ENCODE results near the gene CDK14.

Gene CDK14

GRCh38 chr7:90671571-90671970 is 75.5 kb downstream of the CDK14 start:
- TF ChIP-seq TCF12 (IDR thresholded peaks at IDR 0.05; ENCODE audit: low read depth), result no peak
- no peak for TF ChIP-seq EP300 (IDR thresholded peaks at IDR 0.05; ENCODE audit: borderline replicate concordance)
- no peak for TF ChIP-seq USF1 (IDR thresholded peaks at IDR 0.05)
- no peak for TF ChIP-seq CEBPB (IDR thresholded peaks at IDR 0.05)
- TF ChIP-seq EGR1 (IDR thresholded peaks at IDR 0.05), result no peak
- no peak for TF ChIP-seq TEAD4 (IDR thresholded peaks at IDR 0.05)
- TF ChIP-seq NFIC (IDR thresholded peaks at IDR 0.05), result no peak
- no peak for TF ChIP-seq ZBTB7A (IDR thresholded peaks at IDR 0.05; ENCODE audit: low read depth)

GRCh38 chr7:90672210-90672609 is 76.1 kb downstream of the CDK14 start:
- TF ChIP-seq TAF1 (IDR thresholded peaks at IDR 0.05; ENCODE audit: low read depth), result no peak
- no peak for TF ChIP-seq EGR1 (IDR thresholded peaks at IDR 0.05)
- no peak for TF ChIP-seq TCF12 (IDR thresholded peaks at IDR 0.05; ENCODE audit: low read depth)
- TF ChIP-seq REST (IDR thresholded peaks at IDR 0.05; ENCODE audit: low read depth), result no peak
- TF ChIP-seq CEBPB (IDR thresholded peaks at IDR 0.05), result no peak
- no peak for TF ChIP-seq MAX (IDR thresholded peaks at IDR 0.05)
- no peak for TF ChIP-seq EP300 (IDR thresholded peaks at IDR 0.05; ENCODE audit: borderline replicate concordance)
- TF ChIP-seq NFIC (IDR thresholded peaks at IDR 0.05), result no peak
- TF ChIP-seq RAD21 (IDR thresholded peaks at IDR 0.05; ENCODE audit: low read depth), result no peak
- no peak for TF ChIP-seq YY1 (IDR thresholded peaks at IDR 0.05; ENCODE audit: low read depth)
- TF ChIP-seq CREB1 (IDR thresholded peaks at IDR 0.05; ENCODE audit: low read depth), result no peak
- no peak for TF ChIP-seq USF1 (IDR thresholded peaks at IDR 0.05)
- TF ChIP-seq FOXM1 (IDR thresholded peaks at IDR 0.05; ENCODE audit: borderline replicate concordance, low read depth), result no peak
- no peak for TF ChIP-seq ZBTB7A (IDR thresholded peaks at IDR 0.05; ENCODE audit: low read depth)
- TF ChIP-seq TEAD4 (IDR thresholded peaks at IDR 0.05), result no peak

- TF ChIP-seq TEAD4 (IDR thresholded peaks at IDR 0.05) (no peak), TCF12 (IDR thresholded peaks at IDR 0.05; ENCODE audit: low read depth) (no peak), YY1 (IDR thresholded peaks at IDR 0.05; ENCODE audit: low read depth) (no peak), EGR1 (IDR thresholded peaks at IDR 0.05) (no peak), REST (IDR thresholded peaks at IDR 0.05; ENCODE audit: low read depth) (no peak), FOXM1 (IDR thresholded peaks at IDR 0.05; ENCODE audit: borderline replicate concordance, low read depth) (no peak), RAD21 (IDR thresholded peaks at IDR 0.05; ENCODE audit: low read depth) (no peak), ZBTB7A (IDR thresholded peaks at IDR 0.05; ENCODE audit: low read depth) (no peak), TAF1 (IDR thresholded peaks at IDR 0.05; ENCODE audit: low read depth) (no peak), CREB1 (IDR thresholded peaks at IDR 0.05; ENCODE audit: low read depth) (no peak)
Measured at GRCh38 chr7:90674625-90675024, 78.5 kb downstream of the CDK14 start.

GRCh38 chr7:90675982-90676381 is 79.9 kb downstream of the CDK14 start:
- TF ChIP-seq TCF12 (IDR thresholded peaks at IDR 0.05; ENCODE audit: low read depth) (no peak), ZBTB7A (IDR thresholded peaks at IDR 0.05; ENCODE audit: low read depth) (no peak), TAF1 (IDR thresholded peaks at IDR 0.05; ENCODE audit: low read depth) (no peak), REST (IDR thresholded peaks at IDR 0.05; ENCODE audit: low read depth) (no peak), CREB1 (IDR thresholded peaks at IDR 0.05; ENCODE audit: low read depth) (no peak), FOXM1 (IDR thresholded peaks at IDR 0.05; ENCODE audit: borderline replicate concordance, low read depth) (no peak), EGR1 (IDR thresholded peaks at IDR 0.05) (no peak)
